HCT116 (cell line): ENCODE data around the gene SLC25A13. TPM values are rescaled to one million over a fixed set of nuclear protein-coding genes. Genes with fewer than 3 reads are reported as not detected.

Source experiments
- ATAC-seq: fragments of 200-7000 bp; cut with Tn5 transposase; 2 replicates; pipeline ENCODE4 v1.9.1; 2020; ENCODE audit warnings: mild to moderate bottlenecking, moderate library complexity
- BruUV-seq: library from RNA; stranded (reverse); fragments of 400-500 nt; replicated peaks from 2 replicates; lab custom pipeline; 2021; lab: Mats Ljungman, UMichigan
- CTCF ChIA-PET: fragments of 300-600 bp; sonication (Branson Sonifier 250); formaldehyde crosslinking; loops from one replicate; lab custom pipeline; 2021; ENCODE audit warnings: antibody characterized with exemption; lab: Charles Lee
- POLR2A ChIA-PET: fragments of 300-600, 350-600 bp; sonication (Branson Sonifier 250); formaldehyde crosslinking; loops from one replicate; lab custom pipeline; 2021; ENCODE audit warnings: antibody characterized with exemption; lab: Charles Lee
- RAD21 ChIA-PET, 2 experiments: fragments of 300-600 bp; sonication (Branson Sonifier 250); formaldehyde crosslinking; loops; one replicate each; lab custom pipeline; 2023; ENCODE audit warnings: low total read pairs in 2 of 2; ENCODE audit not compliant: uncharacterized antibody in 2 of 2, unreplicated experiment in 2 of 2, low non-redundant PET in 1 of 2; lab: Charles Lee
- DNase-seq: peaks from one replicate; pipeline ENCODE4 v3.0.0-alpha.2; 2010; ENCODE audit warnings: low read depth, low spot score
- H2AFZ ChIP-seq: fragments of 200-600 bp; shearing (Covaris generic), sonication (generic); 2 replicates; pipeline ENCODE4 v1.6.1; 2017; ENCODE audit warnings: low read depth, mixed run types, mixed read lengths, antibody characterized with exemption, low read length; ENCODE audit not compliant: poor library complexity, severe bottlenecking
- H3K27ac ChIP-seq: 2 replicates; pipeline ENCODE4 v1.5.1; 2012; ENCODE audit warnings: low read depth, low read length
- H3K27me3 ChIP-seq: fragments of 200-600 bp; sonication (generic); 2 replicates; pipeline ENCODE4 v1.6.1; 2016; ENCODE audit warnings: mixed run types, low read length, mixed read lengths; ENCODE audit not compliant: insufficient read depth
- H3K36me3 ChIP-seq, 2 experiments: fragments of 200-500 bp in 1 of 2; fragments of 200-600 bp in 1 of 2; sonication (Bioruptor generic) in 1 of 2; sonication (generic) in 1 of 2; 2 replicates each; pipeline versions ENCODE4 v1.5.1 to v1.6.1; 2014 to 2016; ENCODE audit warnings: low read length in 2 of 2, inconsistent platforms in 1 of 2, mixed read lengths in 1 of 2, mixed run types in 1 of 2; ENCODE audit not compliant: insufficient read depth in 2 of 2, control insufficient read depth in 1 of 2
- H3K4me1 ChIP-seq, 2 experiments: fragments of 200-600 bp in 1 of 2; sonication (generic) in 1 of 2; 2 replicates each; pipeline versions ENCODE4 v1.5.1 to v1.6.1; 2012 to 2017; ENCODE audit warnings: low read length in 2 of 2, inconsistent platforms in 1 of 2, mild to moderate bottlenecking in 1 of 2, mixed read lengths in 1 of 2, mixed run types in 1 of 2, moderate library complexity in 1 of 2; ENCODE audit not compliant: insufficient read depth in 2 of 2, control insufficient read depth in 1 of 2
- H3K4me2 ChIP-seq: fragments of 200-600 bp; sonication (generic); 2 replicates; pipeline ENCODE4 v1.6.1; 2017; ENCODE audit warnings: mixed run types, low read length, mixed read lengths
- H3K4me3 ChIP-seq, 2 experiments: fragments of 200-600 bp in 1 of 2; sonication (generic) in 1 of 2; replicated peaks in 1 of 2; 2 replicates each; pipeline ENCODE4 v1.5.1; 2011 to 2016; ENCODE audit warnings: low read length in 2 of 2, control low read depth in 1 of 2, low read depth in 1 of 2, mild to moderate bottlenecking in 1 of 2, mixed read lengths in 1 of 2, mixed run types in 1 of 2
- H3K79me2 ChIP-seq: fragments of 200-600 bp; sonication (generic); 2 replicates; pipeline ENCODE4 v1.6.1; 2017; ENCODE audit warnings: mild to moderate bottlenecking, mixed run types, low read length, moderate library complexity, mixed read lengths; ENCODE audit not compliant: insufficient read depth
- H3K9ac ChIP-seq: fragments of 200-600 bp; sonication (generic); 2 replicates; pipeline ENCODE4 v1.6.1; 2016; ENCODE audit warnings: low read length, mixed read lengths
- H3K9me2 ChIP-seq: fragments of 200-600 bp; sonication (generic), shearing (Covaris generic); 2 replicates; pipeline ENCODE4 v1.6.1; 2017; ENCODE audit warnings: mixed run types, mild to moderate bottlenecking, moderate library complexity; ENCODE audit not compliant: insufficient read depth
- H3K9me3 ChIP-seq, 2 experiments: fragments of 200-500 bp in 1 of 2; fragments of 200-600 bp in 1 of 2; sonication (Bioruptor generic) in 1 of 2; sonication (generic) in 1 of 2; 2 replicates each; pipeline ENCODE4 v1.6.1; 2014 to 2017; ENCODE audit warnings: low read length in 2 of 2, mixed read lengths in 2 of 2, inconsistent platforms in 1 of 2, low read depth in 1 of 2, mild to moderate bottlenecking in 1 of 2, mixed run types in 1 of 2, moderate library complexity in 1 of 2; ENCODE audit not compliant: control insufficient read depth in 1 of 2, insufficient read depth in 1 of 2
- H4K20me1 ChIP-seq: fragments of 200-600 bp; sonication (generic), shearing (Covaris generic); 2 replicates; pipeline ENCODE4 v1.6.1; 2017; ENCODE audit warnings: mixed run types, mild to moderate bottlenecking, moderate library complexity; ENCODE audit not compliant: insufficient read depth
- CBX3 ChIP-seq: IDR thresholded peaks from 2 replicates; pipeline ENCODE4 v1.6.1; 2012; ENCODE audit warnings: low read depth
- CEBPB ChIP-seq: IDR thresholded peaks from 2 replicates; pipeline ENCODE4 v1.6.1; 2012; ENCODE audit warnings: low read depth
- EGR1 ChIP-seq: IDR thresholded peaks from 2 replicates; pipeline ENCODE4 v1.6.1; 2012; ENCODE audit warnings: low read depth
- EZH2 ChIP-seq: fragments of 200-600 bp; sonication (generic); IDR thresholded peaks from 2 replicates; pipeline ENCODE4 v1.6.1; 2017; ENCODE audit warnings: antibody characterized with exemption, mixed run types
- EZH2phosphoT487 ChIP-seq: fragments of 200-600 bp; IDR thresholded peaks from 2 replicates; pipeline ENCODE4 v1.6.1; 2018; ENCODE audit warnings: antibody characterized with exemption, borderline replicate concordance
- FOSL1 ChIP-seq: IDR thresholded peaks from 2 replicates; pipeline ENCODE4 v1.6.1; 2012; ENCODE audit warnings: low read depth
- JUND ChIP-seq: IDR thresholded peaks from 2 replicates; pipeline ENCODE4 v1.6.1; 2012
- POLR2A ChIP-seq: IDR thresholded peaks from 2 replicates; pipeline ENCODE4 v1.7.0; 2011; ENCODE audit warnings: borderline replicate concordance; ENCODE audit not compliant: insufficient read depth, insufficient read length; ENCODE audit errors: extremely low read depth
- POLR2AphosphoS5 ChIP-seq: IDR thresholded peaks from 2 replicates; pipeline ENCODE4 v1.6.1; 2011; ENCODE audit warnings: mild to moderate bottlenecking, low read depth, low read length, moderate library complexity
- RAD21 ChIP-seq: IDR thresholded peaks from 2 replicates; pipeline ENCODE4 v1.6.1; 2012; ENCODE audit warnings: low read depth, mild to moderate bottlenecking
- SP1 ChIP-seq: IDR thresholded peaks from 2 replicates; pipeline ENCODE4 v1.6.1; 2012; ENCODE audit warnings: low read depth
- TCF7L2 ChIP-seq: IDR thresholded peaks from 2 replicates; pipeline ENCODE4 v1.7.0; 2011; ENCODE audit warnings: borderline replicate concordance, inconsistent platforms; ENCODE audit not compliant: insufficient read depth, insufficient read length; ENCODE audit errors: extremely low read depth
- YY1 ChIP-seq: IDR thresholded peaks from 2 replicates; pipeline ENCODE4 v1.6.1; 2011; ENCODE audit warnings: low read length, low read depth, moderate library complexity, mild to moderate bottlenecking; ENCODE audit not compliant: insufficient replicate concordance; ENCODE audit errors: extremely low read depth
- ZNF274 ChIP-seq: fragments of 200-500 bp; sonication (Bioruptor generic); IDR thresholded peaks from 2 replicates; pipeline ENCODE4 v1.6.1; 2014; ENCODE audit warnings: mild to moderate bottlenecking, low read depth, low read length, inconsistent platforms
- intact Hi-C: fragments of 100-400 bp; cut with micrococcal nuclease; formaldehyde crosslinking; loops from 2 replicates; pipeline ENCODE4 v1.10.0; 2022
- total RNA-seq: library from RNA; stranded (reverse); gene quantifications from one replicate; pipeline ENCODE4 v1.2.1, GENCODE V29; 2021; ENCODE audit not compliant: unreplicated experiment
- TF ChIP-seq, protein P1 (sequence below): IDR thresholded peaks from 2 replicates; pipeline ENCODE4 v1.6.1; 2012; ENCODE audit warnings: low read depth
- TF ChIP-seq, protein P2 (sequence below): IDR thresholded peaks from 2 replicates; pipeline ENCODE4 v1.6.1; 2012
- TF ChIP-seq, protein P3 (sequence below), 3 experiments: fragments of 200-600 bp in 1 of 3; sonication (generic) in 1 of 3; IDR thresholded peaks in 2 of 3; conservative IDR thresholded peaks in 1 of 3; 2 replicates each; pipeline ENCODE4 v1.5.1; 2012 to 2017; ENCODE audit warnings: low read depth in 2 of 3, low read length in 2 of 3, antibody characterized with exemption in 1 of 3, borderline replicate concordance in 1 of 3, control low read depth in 1 of 3, mild to moderate bottlenecking in 1 of 3, mixed read lengths in 1 of 3, mixed run types in 1 of 3, moderate library complexity in 1 of 3; ENCODE audit not compliant: insufficient read depth in 1 of 3
- TF ChIP-seq, protein P4 (sequence below): IDR thresholded peaks from 2 replicates; pipeline ENCODE4 v1.6.1; 2011; ENCODE audit warnings: mild to moderate bottlenecking, low read length, moderate library complexity; ENCODE audit not compliant: insufficient replicate concordance; ENCODE audit errors: extremely low read depth

The SLC25A13 gene
- total RNA-seq, 1 experiment from 2014 or later, result 19.3 TPM

DNA sequence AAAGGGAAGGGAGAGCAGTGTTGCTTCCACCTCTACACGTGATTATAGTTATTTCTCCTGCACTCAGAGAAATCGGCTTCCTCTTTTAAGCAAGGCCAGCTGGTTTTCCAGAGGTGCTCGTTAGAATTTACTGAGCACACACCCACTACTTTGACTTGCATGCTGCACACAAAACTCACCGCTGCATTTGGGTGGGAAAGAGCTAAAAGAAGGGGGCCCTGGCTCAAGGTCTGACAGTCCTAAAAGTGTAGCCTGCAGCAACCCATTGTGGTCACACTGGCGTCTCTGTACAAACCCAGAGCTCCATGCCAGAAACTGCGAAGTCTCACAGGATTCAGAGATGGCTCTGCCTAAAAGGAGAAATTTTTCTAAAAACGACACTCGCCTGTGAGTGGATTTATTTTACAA is 133.7 kb downstream of the SLC25A13 start:
- H3K79me2 ChIP-seq, result no peaks in the 10 kb centered on the region
- H3K4me3 ChIP-seq, result no peak overlapping the region
- ChIA-PET CTCF (no interaction called here), POLR2A (no interaction called here), RAD21 (no interaction called here)
- H3K36me3 ChIP-seq, result peaks cover 4 to 7% of the 10 kb centered on the region in 2 experiments; a peak in 1 of 4 replicates
- H3K4me1 ChIP-seq, result no peaks in the 10 kb centered on the region
- no peak overlapping the region for H3K9ac ChIP-seq
- H3K9me2 ChIP-seq, result no peaks in the 10 kb centered on the region
- no peaks in the 10 kb centered on the region for H3K27me3 ChIP-seq
- H3K9me3 ChIP-seq, result no peaks in the 10 kb centered on the region
- DNase-seq (no peak), ATAC-seq (no peak)
- intact Hi-C loops, result no loop called here
- no peak for TF ChIP-seq EGR1
- no peak for TF ChIP-seq TCF7L2
- TF ChIP-seq YY1, result no peak
- TF ChIP-seq JUND, result no peak
- TF ChIP-seq, protein P1, sequence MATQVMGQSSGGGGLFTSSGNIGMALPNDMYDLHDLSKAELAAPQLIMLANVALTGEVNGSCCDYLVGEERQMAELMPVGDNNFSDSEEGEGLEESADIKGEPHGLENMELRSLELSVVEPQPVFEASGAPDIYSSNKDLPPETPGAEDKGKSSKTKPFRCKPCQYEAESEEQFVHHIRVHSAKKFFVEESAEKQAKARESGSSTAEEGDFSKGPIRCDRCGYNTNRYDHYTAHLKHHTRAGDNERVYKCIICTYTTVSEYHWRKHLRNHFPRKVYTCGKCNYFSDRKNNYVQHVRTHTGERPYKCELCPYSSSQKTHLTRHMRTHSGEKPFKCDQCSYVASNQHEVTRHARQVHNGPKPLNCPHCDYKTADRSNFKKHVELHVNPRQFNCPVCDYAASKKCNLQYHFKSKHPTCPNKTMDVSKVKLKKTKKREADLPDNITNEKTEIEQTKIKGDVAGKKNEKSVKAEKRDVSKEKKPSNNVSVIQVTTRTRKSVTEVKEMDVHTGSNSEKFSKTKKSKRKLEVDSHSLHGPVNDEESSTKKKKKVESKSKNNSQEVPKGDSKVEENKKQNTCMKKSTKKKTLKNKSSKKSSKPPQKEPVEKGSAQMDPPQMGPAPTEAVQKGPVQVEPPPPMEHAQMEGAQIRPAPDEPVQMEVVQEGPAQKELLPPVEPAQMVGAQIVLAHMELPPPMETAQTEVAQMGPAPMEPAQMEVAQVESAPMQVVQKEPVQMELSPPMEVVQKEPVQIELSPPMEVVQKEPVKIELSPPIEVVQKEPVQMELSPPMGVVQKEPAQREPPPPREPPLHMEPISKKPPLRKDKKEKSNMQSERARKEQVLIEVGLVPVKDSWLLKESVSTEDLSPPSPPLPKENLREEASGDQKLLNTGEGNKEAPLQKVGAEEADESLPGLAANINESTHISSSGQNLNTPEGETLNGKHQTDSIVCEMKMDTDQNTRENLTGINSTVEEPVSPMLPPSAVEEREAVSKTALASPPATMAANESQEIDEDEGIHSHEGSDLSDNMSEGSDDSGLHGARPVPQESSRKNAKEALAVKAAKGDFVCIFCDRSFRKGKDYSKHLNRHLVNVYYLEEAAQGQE, result no peak
- TF ChIP-seq RAD21, result no peak
- TF ChIP-seq FOSL1, result no peak
- TF ChIP-seq, protein P2, sequence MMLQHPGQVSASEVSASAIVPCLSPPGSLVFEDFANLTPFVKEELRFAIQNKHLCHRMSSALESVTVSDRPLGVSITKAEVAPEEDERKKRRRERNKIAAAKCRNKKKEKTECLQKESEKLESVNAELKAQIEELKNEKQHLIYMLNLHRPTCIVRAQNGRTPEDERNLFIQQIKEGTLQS, result no peak
- TF ChIP-seq POLR2AphosphoS5, result no peak
- TF ChIP-seq, protein P3, sequence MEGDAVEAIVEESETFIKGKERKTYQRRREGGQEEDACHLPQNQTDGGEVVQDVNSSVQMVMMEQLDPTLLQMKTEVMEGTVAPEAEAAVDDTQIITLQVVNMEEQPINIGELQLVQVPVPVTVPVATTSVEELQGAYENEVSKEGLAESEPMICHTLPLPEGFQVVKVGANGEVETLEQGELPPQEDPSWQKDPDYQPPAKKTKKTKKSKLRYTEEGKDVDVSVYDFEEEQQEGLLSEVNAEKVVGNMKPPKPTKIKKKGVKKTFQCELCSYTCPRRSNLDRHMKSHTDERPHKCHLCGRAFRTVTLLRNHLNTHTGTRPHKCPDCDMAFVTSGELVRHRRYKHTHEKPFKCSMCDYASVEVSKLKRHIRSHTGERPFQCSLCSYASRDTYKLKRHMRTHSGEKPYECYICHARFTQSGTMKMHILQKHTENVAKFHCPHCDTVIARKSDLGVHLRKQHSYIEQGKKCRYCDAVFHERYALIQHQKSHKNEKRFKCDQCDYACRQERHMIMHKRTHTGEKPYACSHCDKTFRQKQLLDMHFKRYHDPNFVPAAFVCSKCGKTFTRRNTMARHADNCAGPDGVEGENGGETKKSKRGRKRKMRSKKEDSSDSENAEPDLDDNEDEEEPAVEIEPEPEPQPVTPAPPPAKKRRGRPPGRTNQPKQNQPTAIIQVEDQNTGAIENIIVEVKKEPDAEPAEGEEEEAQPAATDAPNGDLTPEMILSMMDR (IDR thresholded peaks at IDR 0.05 in 2 of 3, conservative IDR thresholded peaks at IDR 0.05 in 1 of 3; ENCODE audit: borderline replicate concordance in 1 of 3, insufficient read depth in 1 of 3, low read depth in 2 of 3, low read length in 2 of 3), result no peak
- TF ChIP-seq CEBPB, result no peak
- no peak for TF ChIP-seq EZH2
- TF ChIP-seq, protein P4, sequence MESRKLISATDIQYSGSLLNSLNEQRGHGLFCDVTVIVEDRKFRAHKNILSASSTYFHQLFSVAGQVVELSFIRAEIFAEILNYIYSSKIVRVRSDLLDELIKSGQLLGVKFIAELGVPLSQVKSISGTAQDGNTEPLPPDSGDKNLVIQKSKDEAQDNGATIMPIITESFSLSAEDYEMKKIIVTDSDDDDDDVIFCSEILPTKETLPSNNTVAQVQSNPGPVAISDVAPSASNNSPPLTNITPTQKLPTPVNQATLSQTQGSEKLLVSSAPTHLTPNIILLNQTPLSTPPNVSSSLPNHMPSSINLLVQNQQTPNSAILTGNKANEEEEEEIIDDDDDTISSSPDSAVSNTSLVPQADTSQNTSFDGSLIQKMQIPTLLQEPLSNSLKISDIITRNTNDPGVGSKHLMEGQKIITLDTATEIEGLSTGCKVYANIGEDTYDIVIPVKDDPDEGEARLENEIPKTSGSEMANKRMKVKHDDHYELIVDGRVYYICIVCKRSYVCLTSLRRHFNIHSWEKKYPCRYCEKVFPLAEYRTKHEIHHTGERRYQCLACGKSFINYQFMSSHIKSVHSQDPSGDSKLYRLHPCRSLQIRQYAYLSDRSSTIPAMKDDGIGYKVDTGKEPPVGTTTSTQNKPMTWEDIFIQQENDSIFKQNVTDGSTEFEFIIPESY, result no peak
- TF ChIP-seq ZNF274, result no peak
- no peak for TF ChIP-seq CBX3
- TF ChIP-seq POLR2A, result no peak
- TF ChIP-seq SP1, result no peak
- no peak for TF ChIP-seq EZH2phosphoT487
- no peak overlapping the region for H3K4me2 ChIP-seq
- no TSS peak for BruUV-seq
- no peaks in the 10 kb centered on the region for H4K20me1 ChIP-seq
- H3K27ac ChIP-seq, result no peak overlapping the region
- no peak overlapping the region for H2AFZ ChIP-seq
